LNCAP (cell line): ENCODE data around the gene ARAP1.

Experiments used
- CTCF ChIP-seq: fragments of 450-650 bp; IDR thresholded peaks from 2 replicates; pipeline ENCODE4 v1.5.1; 2017; ENCODE audit warnings: mild to moderate bottlenecking

ARAP1 gene

GRCh38 chr11:72763823-72764222, 11.6 kb upstream of the ARAP1 start:
- no peak for TF ChIP-seq CTCF

- no peak for TF ChIP-seq CTCF
Measured at GRCh38 chr11:72762641-72763304, 10.6 kb upstream of the ARAP1 start.

- no peak for TF ChIP-seq CTCF
Measured at GRCh38 chr11:72760539-72761405, 8.6 kb upstream of the ARAP1 start.

GRCh38 chr11:72759468-72759985, 7.3 kb upstream of the ARAP1 start:
- no peak for TF ChIP-seq CTCF

- no peak for TF ChIP-seq CTCF
Measured at GRCh38 chr11:72758690-72759389, 6.6 kb upstream of the ARAP1 start.

GRCh38 chr11:72758304-72758689, 6.1 kb upstream of the ARAP1 start:
- no peak for TF ChIP-seq CTCF

GRCh38 chr11:72755713-72756285, 3.6 kb upstream of the ARAP1 start:
- no peak for TF ChIP-seq CTCF
